ENCODE measurements around the gene BCKDK.
"Not testable (repeated sequence)": the region's sequence is repeated elsewhere in the genome, so short reads cannot be mapped to it uniquely, and the experiment has no call there.

The BCKDK gene

GRCh38 chr16:31094424-31095120 lies 13.6 kb upstream of the BCKDK start, which contains the start of gene VKORC1:
VKORC1 (minus strand) TSS chr16:31094797; CDS start chr16:31094729, 68 bp downstream.
- peak; percentile 56 to 97 (median 90) for DNase-seq

GRCh38 chr16:31099860-31100638 lies 8.1 kb upstream of the BCKDK start:
- DNase-seq: no peak

GRCh38 chr16:31100876-31101641 lies 7.1 kb upstream of the BCKDK start:
- not testable (repeated sequence) for DNase-seq

GRCh38 chr16:31105677-31106213 lies 2.4 kb upstream of the BCKDK start:
- DNase-seq: peak in 53 of 58 donors; percentile 15 to 83 (median 58)

GRCh38 chr16:31106509-31107464 lies 1.4 kb upstream of the BCKDK start:
- DNase-seq: peak in 4 of 58 donors; percentile 11 to 37 (median 32)

GRCh38 chr16:31107465-31107867 lies 720 bp upstream of the BCKDK start:
- DNase-seq: peak in 15 of 58 donors; percentile 10 to 48 (median 19)

- no peak for DNase-seq
These were observed 790 bp downstream of the BCKDK start for GRCh38 chr16:31108794-31109558.

- DNase-seq: no peak
These were observed 1.4 kb downstream of the BCKDK start for GRCh38 chr16:31109622-31110021.

GRCh38 chr16:31110106-31111034 lies 2.2 kb downstream of the BCKDK start:
- no peak for DNase-seq

- no peak for DNase-seq
These were observed 3.8 kb downstream of the BCKDK start for GRCh38 chr16:31111881-31112466.

- no peak for DNase-seq
These were observed 4.5 kb downstream of the BCKDK start for GRCh38 chr16:31112711-31113110.

- no peak for DNase-seq
These were observed 5.2 kb downstream of the BCKDK start for GRCh38 chr16:31113121-31114120.

GRCh38 chr16:31114468-31114867 lies 6.3 kb downstream of the BCKDK start:
- DNase-seq: no peak

- peak; percentile 77 to 99 (median 96) for DNase-seq
These were observed 9.4 kb downstream of the BCKDK start, which contains the start of gene KAT8 for GRCh38 chr16:31117384-31118222. KAT8 (plus strand) TSS chr16:31117664; CDS start chr16:31117682, 18 bp downstream.
